BE2C (cell line): ENCODE results near the gene SLC7A6OS.

Source experiments
- DNase-seq: peaks from one replicate; pipeline ENCODE4 v3.0.0-alpha.2; 2020
- H3K27me3 ChIP-seq: fragments of 250-450 bp; sonication (Bioruptor Pico); 2 replicates; pipeline ENCODE4 v1.5.1; 2020; ENCODE audit warnings: mild to moderate bottlenecking
- H3K36me3 ChIP-seq: fragments of 250-450 bp; sonication (Bioruptor Pico); 2 replicates; pipeline ENCODE4 v1.5.1; 2020; ENCODE audit warnings: mild to moderate bottlenecking
- H3K4me1 ChIP-seq: fragments of 250-450 bp; sonication (Bioruptor Pico); 2 replicates; pipeline ENCODE4 v1.5.1; 2020
- H3K4me3 ChIP-seq: 2 replicates; pipeline ENCODE4 v1.5.1; 2011; ENCODE audit warnings: low read depth, low read length
- H3K9me3 ChIP-seq: fragments of 250-450 bp; sonication (Bioruptor Pico); 2 replicates; pipeline ENCODE4 v1.5.1; 2020
- TF ChIP-seq, protein P1 (sequence below): IDR thresholded peaks from 2 replicates; pipeline ENCODE4 v1.5.1; 2012; ENCODE audit warnings: mild to moderate bottlenecking, low read depth, low read length

Gene SLC7A6OS

GRCh38 chr16:68250951-68251350, 59.8 kb downstream of the SLC7A6OS start:
- no peak overlapping the region for H3K4me3 ChIP-seq
- TF ChIP-seq, protein P1, sequence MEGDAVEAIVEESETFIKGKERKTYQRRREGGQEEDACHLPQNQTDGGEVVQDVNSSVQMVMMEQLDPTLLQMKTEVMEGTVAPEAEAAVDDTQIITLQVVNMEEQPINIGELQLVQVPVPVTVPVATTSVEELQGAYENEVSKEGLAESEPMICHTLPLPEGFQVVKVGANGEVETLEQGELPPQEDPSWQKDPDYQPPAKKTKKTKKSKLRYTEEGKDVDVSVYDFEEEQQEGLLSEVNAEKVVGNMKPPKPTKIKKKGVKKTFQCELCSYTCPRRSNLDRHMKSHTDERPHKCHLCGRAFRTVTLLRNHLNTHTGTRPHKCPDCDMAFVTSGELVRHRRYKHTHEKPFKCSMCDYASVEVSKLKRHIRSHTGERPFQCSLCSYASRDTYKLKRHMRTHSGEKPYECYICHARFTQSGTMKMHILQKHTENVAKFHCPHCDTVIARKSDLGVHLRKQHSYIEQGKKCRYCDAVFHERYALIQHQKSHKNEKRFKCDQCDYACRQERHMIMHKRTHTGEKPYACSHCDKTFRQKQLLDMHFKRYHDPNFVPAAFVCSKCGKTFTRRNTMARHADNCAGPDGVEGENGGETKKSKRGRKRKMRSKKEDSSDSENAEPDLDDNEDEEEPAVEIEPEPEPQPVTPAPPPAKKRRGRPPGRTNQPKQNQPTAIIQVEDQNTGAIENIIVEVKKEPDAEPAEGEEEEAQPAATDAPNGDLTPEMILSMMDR: no peak
- H3K4me1 ChIP-seq: no peaks in the 10 kb centered on the region
- no peaks in the 10 kb centered on the region for H3K27me3 ChIP-seq
- H3K9me3 ChIP-seq: no peaks in the 10 kb centered on the region
- peaks cover 4% of the 10 kb centered on the region; the same call in 1 of the 2 replicates for H3K36me3 ChIP-seq
- DNase-seq: no peak

DNA sequence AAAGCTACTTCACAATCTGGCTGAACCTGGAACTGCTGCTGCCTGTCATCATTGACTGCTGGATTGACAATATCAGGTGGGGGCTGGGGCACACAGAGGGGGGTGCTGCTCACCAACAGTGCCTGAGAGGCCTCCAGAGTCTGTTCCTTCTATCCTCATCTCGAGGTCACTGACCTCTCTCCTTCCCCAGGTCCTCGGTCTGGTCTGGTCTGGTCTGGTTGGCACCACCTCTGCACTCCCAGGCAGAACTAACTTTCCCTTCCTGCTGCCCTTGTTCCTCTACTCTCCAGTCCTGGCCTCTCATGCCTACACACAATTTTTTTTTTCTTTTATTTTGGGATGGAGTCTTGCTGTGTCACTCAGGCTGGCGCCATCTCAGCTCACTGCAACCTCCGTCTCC, 61.4 kb downstream of the SLC7A6OS start:
- H3K4me1 ChIP-seq: no peaks in the 10 kb centered on the region
- TF ChIP-seq, protein P1: no peak

More for the DNA sequence above, 61.4 kb downstream of the SLC7A6OS start:
- Histone ChIP-seq H3K27me3 (no peaks in the 10 kb centered on the region), H3K9me3 (no peaks in the 10 kb centered on the region), H3K4me3 (no peak overlapping the region), H3K36me3 (peaks cover 4% of the 10 kb centered on the region; the same call in 1 of the 2 replicates)
- no peak for DNase-seq
